HUES6 (cell line): ENCODE measurements around the gene RALGAPB.

ENCODE experiments used
- H3K27ac ChIP-seq: 2 replicates; pipeline ENCODE4 v1.7.0; 2013; ENCODE audit warnings: low read depth, mild to moderate bottlenecking, low read length, inconsistent platforms
- H3K27me3 ChIP-seq: 2 replicates; pipeline ENCODE4 v1.6.1; 2013; ENCODE audit warnings: low read length; ENCODE audit not compliant: control insufficient read depth, insufficient read depth
- H3K36me3 ChIP-seq: 2 replicates; pipeline ENCODE4 v1.6.1; 2013; ENCODE audit warnings: low read length; ENCODE audit not compliant: control insufficient read depth, insufficient read depth
- H3K4me1 ChIP-seq: 2 replicates; pipeline ENCODE4 v1.6.1; 2013; ENCODE audit warnings: low read length; ENCODE audit not compliant: control insufficient read depth, insufficient read depth
- H3K4me3 ChIP-seq: 2 replicates; pipeline ENCODE4 v1.5.1; 2013; ENCODE audit warnings: low read depth, low read length
- H3K9ac ChIP-seq: one replicate; pipeline ENCODE4 v1.6.1; 2013; ENCODE audit warnings: mild to moderate bottlenecking, low read length
- H3K9me3 ChIP-seq: 2 replicates; pipeline ENCODE4 v1.6.1; 2013; ENCODE audit warnings: low read depth, low read length; ENCODE audit not compliant: control insufficient read depth, insufficient read depth

Gene RALGAPB

DNA sequence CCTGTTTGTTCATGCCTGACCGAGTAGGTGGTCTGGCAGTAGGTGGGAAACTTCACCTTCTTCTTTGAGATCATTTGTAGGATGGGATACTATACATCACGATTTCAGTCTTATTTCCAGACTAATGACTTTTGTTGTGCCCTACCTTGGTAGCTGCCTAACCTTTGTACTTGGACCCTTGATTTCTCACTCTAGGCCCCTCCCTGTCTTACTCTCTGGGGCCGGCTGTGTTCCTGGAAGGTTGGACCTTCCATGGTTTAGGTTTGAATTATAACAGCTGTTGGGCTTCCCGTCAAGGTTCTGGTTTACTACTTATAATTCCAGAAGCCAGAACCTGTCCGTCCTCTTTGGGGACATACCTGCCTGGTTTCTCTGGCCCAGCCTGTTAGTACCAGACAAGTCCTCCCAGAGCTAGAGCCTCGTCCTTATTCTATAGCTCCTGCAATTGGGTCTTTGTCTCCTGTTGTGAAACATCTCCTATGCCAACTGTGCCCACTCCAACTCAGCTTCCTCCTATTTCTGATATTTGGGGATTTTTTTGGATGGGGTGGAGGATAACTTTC lies 93.5 kb downstream of the RALGAPB start:
- Histone ChIP-seq H3K9ac (no peak overlapping the region), H3K27ac (no peak overlapping the region), H3K4me1 (no peaks in the 10 kb centered on the region), H3K9me3 (no peaks in the 10 kb centered on the region), H3K27me3 (no peaks in the 10 kb centered on the region), H3K36me3 (peaks cover 78% of the 10 kb centered on the region), H3K4me3 (no peak overlapping the region)

DNA sequence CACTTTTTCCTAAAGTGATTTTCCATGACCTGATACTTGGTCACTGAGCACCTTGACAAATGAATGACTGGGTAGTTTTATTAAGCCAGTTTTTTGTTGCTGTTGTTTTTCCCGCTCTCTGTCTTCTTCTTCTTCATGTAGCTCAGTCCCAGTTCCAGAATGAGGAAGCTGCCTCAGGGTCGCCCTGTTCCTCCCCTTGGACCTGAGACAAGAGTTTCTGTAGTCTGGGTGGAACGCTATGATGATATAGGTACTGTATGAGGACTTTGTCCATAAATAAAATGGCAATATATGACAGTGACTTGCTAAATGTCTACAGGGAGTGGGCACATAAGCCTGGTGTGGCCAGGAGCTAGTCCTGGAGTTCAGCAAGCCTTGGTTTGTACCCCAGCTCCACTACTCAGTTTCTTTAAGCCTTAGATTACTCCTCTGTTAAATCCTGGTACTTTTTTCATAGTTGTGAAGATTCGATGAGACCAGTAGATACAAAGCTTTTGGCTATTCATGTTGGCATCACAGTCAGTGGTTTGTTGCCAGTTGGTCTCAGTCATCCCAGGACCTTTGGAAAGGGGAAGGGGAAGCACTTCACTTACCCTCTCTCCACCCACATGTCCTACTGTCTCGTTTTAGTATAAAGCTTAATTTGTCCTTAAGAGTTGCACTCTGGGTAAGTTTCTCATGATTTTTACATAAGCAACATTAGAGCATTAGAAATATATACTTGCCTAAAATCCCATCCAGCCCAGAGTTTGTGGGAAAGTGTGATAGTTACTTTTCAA lies 97.3 kb downstream of the RALGAPB start:
- Histone ChIP-seq H3K27me3 (no peaks in the 10 kb centered on the region), H3K9me3 (no peaks in the 10 kb centered on the region), H3K36me3 (peaks cover 83% of the 10 kb centered on the region), H3K27ac (no peak overlapping the region), H3K9ac (no peak overlapping the region), H3K4me1 (no peaks in the 10 kb centered on the region), H3K4me3 (no peak overlapping the region)

DNA sequence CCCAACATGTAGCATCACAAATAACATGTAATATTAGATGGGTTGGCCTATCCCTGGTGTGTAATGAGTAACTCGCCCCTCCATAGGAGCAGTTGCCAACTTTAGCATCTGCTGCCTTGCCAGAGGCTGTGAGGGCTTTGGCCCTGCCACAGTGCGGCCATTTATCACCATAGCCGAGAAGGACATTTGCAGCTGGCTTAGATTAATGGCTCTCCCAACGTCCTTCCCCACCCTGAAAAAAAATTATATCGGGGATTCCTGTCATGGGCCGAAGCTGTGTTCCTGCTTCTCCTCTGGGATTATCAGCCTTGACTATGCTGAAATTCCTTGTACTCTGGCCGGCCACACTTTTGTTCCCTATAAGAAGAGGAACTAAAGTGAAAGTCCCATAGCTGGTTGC lies 100.8 kb downstream of the RALGAPB start:
- Histone ChIP-seq H3K4me1 (peaks cover 3% of the 10 kb centered on the region; the same call in 1 of the 2 replicates), H3K27me3 (no peaks in the 10 kb centered on the region), H3K9me3 (no peaks in the 10 kb centered on the region), H3K27ac (no peak overlapping the region), H3K9ac (no peak overlapping the region), H3K36me3 (peaks cover 78% of the 10 kb centered on the region), H3K4me3 (no peak overlapping the region)

DNA sequence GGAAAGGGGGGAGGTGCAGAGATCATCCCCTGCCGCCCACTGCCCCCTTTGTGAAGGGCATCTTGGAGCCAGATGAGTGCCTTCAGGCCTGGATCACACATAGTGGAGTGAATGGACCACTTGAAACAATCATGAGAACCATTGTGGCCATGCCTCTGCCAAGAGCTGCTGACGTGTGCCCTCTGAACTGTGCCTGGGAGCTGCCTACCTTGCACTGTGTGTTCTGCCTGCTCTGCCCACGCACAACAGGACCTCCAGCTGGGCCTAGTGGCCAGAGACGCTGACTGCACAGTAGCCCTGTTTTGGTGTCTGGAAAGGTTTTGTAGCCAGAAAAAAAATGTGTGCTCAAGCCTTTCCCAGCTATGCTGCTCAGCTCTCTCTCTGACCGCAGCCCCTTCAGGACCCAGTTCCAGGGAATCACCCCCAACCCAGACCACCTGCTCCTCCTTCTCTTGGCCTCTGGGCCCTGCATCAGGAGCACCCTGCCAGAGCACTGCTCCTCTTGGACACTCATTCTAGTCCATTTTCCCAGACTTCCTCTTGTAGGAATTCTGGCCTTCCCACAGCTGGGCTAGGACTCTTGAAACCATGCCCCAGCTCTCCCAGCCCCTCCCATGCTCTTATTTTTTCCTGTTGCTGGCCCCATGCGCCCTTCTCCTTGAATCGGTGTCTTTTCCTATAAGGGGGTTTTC lies 106.7 kb downstream of the RALGAPB start:
- no peaks in the 10 kb centered on the region for H3K27me3 ChIP-seq
- no peaks in the 10 kb centered on the region for H3K9me3 ChIP-seq
- no peak overlapping the region for H3K4me3 ChIP-seq
- H3K36me3 ChIP-seq, result peaks cover 30% of the 10 kb centered on the region
- H3K27ac ChIP-seq, result no peak overlapping the region
- H3K4me1 ChIP-seq, result peaks cover 26% of the 10 kb centered on the region; the same call in 1 of the 2 replicates
- no peak overlapping the region for H3K9ac ChIP-seq

DNA sequence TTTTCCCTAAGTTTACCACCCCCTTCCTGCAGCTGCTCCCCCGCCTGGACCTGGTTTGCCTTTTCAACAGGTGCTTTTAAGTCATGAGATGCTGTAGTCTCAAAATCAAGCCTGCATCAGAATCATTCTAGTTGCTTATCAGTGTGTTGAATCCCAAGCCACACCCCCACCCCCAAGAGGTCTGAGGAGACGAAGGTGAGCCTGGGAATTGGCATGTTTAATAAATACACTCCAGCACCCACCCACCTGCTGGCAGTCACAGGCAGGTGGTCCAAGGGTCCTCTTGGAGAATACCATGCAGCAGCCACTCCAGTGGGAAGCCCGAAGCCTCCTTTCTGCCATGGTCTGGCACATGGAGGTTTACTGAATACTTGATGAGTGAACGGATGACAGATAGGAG lies 107.3 kb downstream of the RALGAPB start:
- Histone ChIP-seq H3K4me1 (peaks cover 26% of the 10 kb centered on the region; the same call in 1 of the 2 replicates), H3K36me3 (peaks cover 24% of the 10 kb centered on the region), H3K4me3 (no peak overlapping the region), H3K9ac (no peak overlapping the region), H3K27ac (no peak overlapping the region), H3K9me3 (no peaks in the 10 kb centered on the region), H3K27me3 (no peaks in the 10 kb centered on the region)

DNA sequence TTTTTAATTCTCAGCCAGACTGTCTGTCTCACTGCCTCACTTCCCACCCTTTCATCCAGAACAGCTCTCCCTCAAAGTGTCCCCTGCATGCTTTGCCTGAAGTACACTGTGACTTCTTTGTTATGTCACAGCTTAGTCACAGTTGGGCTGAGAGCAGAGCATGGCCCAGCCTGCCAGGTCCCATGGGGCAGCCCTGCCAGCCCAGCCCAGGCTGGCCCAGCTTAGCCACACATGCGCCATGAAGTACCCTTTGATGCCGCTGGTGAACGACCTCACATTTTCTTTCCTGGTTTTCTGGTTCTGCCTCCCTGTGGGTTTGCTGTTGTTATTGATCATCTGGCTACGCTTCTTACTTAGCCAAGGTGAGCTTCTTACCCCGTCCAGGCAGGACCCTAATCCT lies 108.4 kb downstream of the RALGAPB start, which contains the start of gene ADIG:
TSS of gene ADIG (plus strand) at position 185 of the 400 bp plus-strand sequence. CDS start at position 239, 54 bp downstream.
- H3K9ac ChIP-seq, result no peak within 1 kb of the TSS
- no peaks in the 10 kb centered on the region for H3K27me3 ChIP-seq
- H3K4me3 ChIP-seq, result no peak within 1 kb of the TSS
- peaks cover 14% of the 10 kb centered on the region for H3K36me3 ChIP-seq
- no peaks in the 10 kb centered on the region for H3K9me3 ChIP-seq
- no peak within 1 kb of the TSS for H3K27ac ChIP-seq
- peaks cover 26% of the 10 kb centered on the region; the same call in 1 of the 2 replicates for H3K4me1 ChIP-seq

DNA sequence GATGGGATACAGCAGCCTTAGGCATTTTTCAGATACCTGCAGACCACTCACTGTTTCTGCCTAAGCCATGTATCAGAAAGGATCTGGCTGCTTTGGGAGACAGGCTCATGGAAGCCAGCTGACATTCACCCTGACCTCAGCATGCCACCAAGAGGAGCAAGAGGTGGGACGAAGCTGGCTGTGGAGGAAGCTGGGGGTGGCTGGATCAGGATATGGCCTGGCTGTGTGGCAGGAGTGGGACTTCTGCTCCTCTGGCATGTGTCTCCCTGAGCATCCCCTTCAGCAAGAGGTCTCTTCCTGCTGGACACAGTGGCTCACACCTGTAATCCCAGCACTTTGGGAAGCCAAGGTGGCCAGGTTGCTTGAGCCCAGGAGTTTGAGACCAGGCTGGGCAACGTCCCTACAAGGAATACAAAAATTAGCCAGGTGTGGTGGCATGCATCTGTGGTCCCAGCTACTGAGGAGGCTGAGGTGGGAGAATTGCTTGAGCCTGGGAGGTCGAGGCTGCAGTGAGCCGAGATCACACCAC lies 109.3 kb downstream of the RALGAPB start:
- H3K27me3 ChIP-seq, result no peaks in the 10 kb centered on the region
- H3K4me3 ChIP-seq, result no peak overlapping the region
- no peak overlapping the region for H3K9ac ChIP-seq
- no peak overlapping the region for H3K27ac ChIP-seq
- H3K36me3 ChIP-seq, result peaks cover 6% of the 10 kb centered on the region; the same call in 1 of the 2 replicates
- no peaks in the 10 kb centered on the region for H3K9me3 ChIP-seq
- H3K4me1 ChIP-seq, result peaks cover 26% of the 10 kb centered on the region; the same call in 1 of the 2 replicates

DNA sequence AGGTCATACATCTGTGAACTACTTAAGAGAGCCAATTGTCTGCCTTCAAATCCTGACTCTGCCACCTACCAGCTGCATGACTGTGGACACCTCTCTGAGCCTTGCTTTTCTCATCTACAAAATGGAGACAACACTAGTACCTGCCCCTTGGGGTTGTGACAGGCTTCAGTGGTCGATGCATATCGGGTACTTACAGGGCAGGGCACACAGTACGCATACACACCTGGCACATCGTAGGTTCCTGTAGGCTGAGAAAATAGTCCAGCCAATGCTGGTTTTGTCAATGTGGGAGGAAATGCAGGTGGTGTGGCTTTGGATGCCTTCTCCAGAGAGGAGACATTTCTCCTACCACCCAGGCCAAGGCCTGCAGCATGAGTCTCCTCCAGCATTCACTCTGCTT lies 110.7 kb downstream of the RALGAPB start:
- Histone ChIP-seq H3K27me3 (no peaks in the 10 kb centered on the region), H3K9me3 (no peaks in the 10 kb centered on the region), H3K9ac (no peak overlapping the region), H3K4me1 (peaks cover 24% of the 10 kb centered on the region; the same call in 1 of the 2 replicates), H3K36me3 (no peaks in the 10 kb centered on the region), H3K4me3 (no peak overlapping the region), H3K27ac (no peak overlapping the region)

DNA sequence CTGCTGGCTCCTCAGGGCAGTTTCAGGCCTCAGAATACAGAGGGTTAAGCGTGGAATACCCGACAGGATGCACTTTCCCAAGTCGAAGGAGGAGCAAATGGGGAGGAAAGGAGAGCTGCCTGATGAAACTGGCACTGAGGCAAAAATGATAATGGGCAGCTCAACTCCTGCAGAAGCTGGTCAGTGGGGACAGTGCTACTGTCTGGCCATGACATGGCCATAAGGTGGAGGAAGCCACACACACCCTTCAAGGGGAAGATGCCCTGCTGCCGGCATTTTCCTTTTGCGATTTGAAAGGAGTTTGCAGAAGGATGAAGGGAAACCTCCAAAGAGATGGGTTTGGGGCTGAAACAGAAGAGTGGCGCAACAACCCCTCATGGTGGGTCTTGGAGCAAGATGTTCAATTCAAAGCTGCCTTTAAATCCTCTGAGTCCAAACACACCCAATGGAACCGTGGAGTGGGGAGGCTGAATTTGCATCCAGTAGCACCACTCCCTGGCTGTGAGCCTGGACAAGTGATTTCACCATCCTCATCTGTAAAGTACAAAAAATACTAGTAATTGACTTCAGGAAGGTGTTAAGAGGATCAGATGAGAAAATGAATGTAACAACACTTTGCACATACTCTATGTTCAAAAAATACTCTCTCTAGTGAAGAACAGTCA lies 111.6 kb downstream of the RALGAPB start:
- no peaks in the 10 kb centered on the region for H3K36me3 ChIP-seq
- H3K4me3 ChIP-seq, result no peak overlapping the region
- H3K27ac ChIP-seq, result no peak overlapping the region
- H3K9me3 ChIP-seq, result no peaks in the 10 kb centered on the region
- H3K27me3 ChIP-seq, result no peaks in the 10 kb centered on the region
- H3K4me1 ChIP-seq, result peaks cover 20% of the 10 kb centered on the region; the same call in 1 of the 2 replicates
- no peak overlapping the region for H3K9ac ChIP-seq

DNA sequence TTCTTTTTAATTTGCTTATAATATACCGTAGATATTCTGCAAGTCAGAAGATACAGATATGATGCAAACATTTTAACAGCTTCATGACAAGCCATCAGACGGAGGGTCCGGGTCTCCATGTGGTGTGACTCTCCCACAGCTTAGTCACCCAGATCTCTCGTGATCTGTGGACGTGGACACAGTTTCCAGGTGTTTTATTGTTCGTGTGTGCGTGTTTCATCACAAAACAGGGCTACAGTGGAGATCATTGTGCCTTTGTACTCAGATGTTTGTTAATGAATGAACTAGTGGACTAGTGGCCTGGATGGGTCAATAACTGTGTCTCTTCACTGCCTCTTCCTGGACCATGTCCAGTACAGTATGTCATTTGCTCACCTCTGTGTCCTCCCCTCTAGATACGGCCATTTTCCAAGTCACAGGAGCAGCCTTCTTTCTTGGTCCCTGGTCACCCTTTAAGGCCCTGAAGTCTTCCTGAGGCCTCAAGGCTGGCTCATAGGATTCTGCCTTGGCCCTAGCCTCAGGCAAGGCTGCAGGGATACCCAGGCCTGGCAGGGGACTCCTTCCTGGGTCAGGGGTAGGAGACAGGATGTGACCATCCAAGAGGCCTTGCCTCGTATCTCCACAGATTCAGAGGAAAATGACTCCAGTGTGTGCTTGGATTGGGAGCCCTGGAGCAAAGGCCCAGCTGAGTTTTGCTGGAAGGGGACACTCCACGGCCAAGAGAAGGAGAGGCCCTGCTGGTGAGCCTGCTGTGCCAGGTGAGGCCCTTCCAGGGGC lies 112.9 kb downstream of the RALGAPB start:
- H3K36me3 ChIP-seq, result no peaks in the 10 kb centered on the region
- peaks cover 22% of the 10 kb centered on the region; the same call in 1 of the 2 replicates for H3K4me1 ChIP-seq
- H3K27me3 ChIP-seq, result no peaks in the 10 kb centered on the region
- no peak overlapping the region for H3K4me3 ChIP-seq
- H3K9me3 ChIP-seq, result no peaks in the 10 kb centered on the region
- H3K9ac ChIP-seq, result no peak overlapping the region
- H3K27ac ChIP-seq, result no peak overlapping the region
